GM13976 (cell line): ENCODE results near the gene CDH20.

Experiments
- DNase-seq: peaks from one replicate; pipeline ENCODE4 v3.0.0; 2012; ENCODE audit warnings: low spot score
- CTCF ChIP-seq: IDR thresholded peaks from 2 replicates; pipeline ENCODE4 v1.5.1; 2012; ENCODE audit warnings: borderline replicate concordance, mild to moderate bottlenecking; ENCODE audit not compliant: insufficient read depth; ENCODE audit errors: extremely low read depth, missing control alignments, control extremely low read depth
- in situ Hi-C: fragments of 300-500 bp; cut with MboI; formaldehyde crosslinking; loops from one replicate; pipeline ENCODE4 v1.12.0; 2022; ENCODE audit warnings: low sequenced_read_pairs, mixed read lengths, inconsistent platforms; ENCODE audit not compliant: unreplicated experiment

CDH20 gene

GRCh38 chr18:61340148-61340547 lies 6.9 kb downstream of the CDH20 start:
- DNase-seq, result no peak
- in situ Hi-C loops, result loop anchor here (25.0 kb wide), 1 partner anchor 147 kb away; no protein-coding TSS in a partner anchor
- no peak for TF ChIP-seq CTCF

GRCh38 chr18:61348230-61348629 lies 15.0 kb downstream of the CDH20 start:
- in situ Hi-C loops, result loop anchor here (25.0 kb wide), 1 partner anchor 139 kb away; no protein-coding TSS in a partner anchor
- TF ChIP-seq CTCF, result no peak
- DNase-seq, result no peak

GRCh38 chr18:61350578-61350977 lies 17.3 kb downstream of the CDH20 start:
- no peak for TF ChIP-seq CTCF
- no peak for DNase-seq
- in situ Hi-C loops, result no loop called here

GRCh38 chr18:61352059-61352458 lies 18.8 kb downstream of the CDH20 start:
- in situ Hi-C loops, result no loop called here
- TF ChIP-seq CTCF, result no peak
- no peak for DNase-seq

GRCh38 chr18:61352611-61353010 lies 19.4 kb downstream of the CDH20 start:
- TF ChIP-seq CTCF, result no peak
- DNase-seq, result no peak
- in situ Hi-C loops, result no loop called here

GRCh38 chr18:61360404-61361383 lies 27.5 kb downstream of the CDH20 start:
- DNase-seq, result peak; percentile 20
- in situ Hi-C loops, result no loop called here
- TF ChIP-seq CTCF, result no peak
